ENCODE measurements around the gene KAT14. TPM values are rescaled to one million over a fixed set of nuclear protein-coding genes. Genes with fewer than 3 reads are reported as not detected.
"Not testable (repeated sequence)": the region's sequence is repeated elsewhere in the genome, so short reads cannot be mapped to it uniquely, and the experiment has no call there.

The KAT14 gene, protein sequence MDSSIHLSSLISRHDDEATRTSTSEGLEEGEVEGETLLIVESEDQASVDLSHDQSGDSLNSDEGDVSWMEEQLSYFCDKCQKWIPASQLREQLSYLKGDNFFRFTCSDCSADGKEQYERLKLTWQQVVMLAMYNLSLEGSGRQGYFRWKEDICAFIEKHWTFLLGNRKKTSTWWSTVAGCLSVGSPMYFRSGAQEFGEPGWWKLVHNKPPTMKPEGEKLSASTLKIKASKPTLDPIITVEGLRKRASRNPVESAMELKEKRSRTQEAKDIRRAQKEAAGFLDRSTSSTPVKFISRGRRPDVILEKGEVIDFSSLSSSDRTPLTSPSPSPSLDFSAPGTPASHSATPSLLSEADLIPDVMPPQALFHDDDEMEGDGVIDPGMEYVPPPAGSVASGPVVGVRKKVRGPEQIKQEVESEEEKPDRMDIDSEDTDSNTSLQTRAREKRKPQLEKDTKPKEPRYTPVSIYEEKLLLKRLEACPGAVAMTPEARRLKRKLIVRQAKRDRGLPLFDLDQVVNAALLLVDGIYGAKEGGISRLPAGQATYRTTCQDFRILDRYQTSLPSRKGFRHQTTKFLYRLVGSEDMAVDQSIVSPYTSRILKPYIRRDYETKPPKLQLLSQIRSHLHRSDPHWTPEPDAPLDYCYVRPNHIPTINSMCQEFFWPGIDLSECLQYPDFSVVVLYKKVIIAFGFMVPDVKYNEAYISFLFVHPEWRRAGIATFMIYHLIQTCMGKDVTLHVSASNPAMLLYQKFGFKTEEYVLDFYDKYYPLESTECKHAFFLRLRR
- total RNA-seq, result 10 to 100 TPM; 17.7 to 18.0 TPM

GRCh38 chr20:18137412-18138265, at the start of gene KAT14, which contains the start of gene PET117:
Gene KAT14, plus strand, starts transcription at chr20:18137863. Its CDS starts 4,798 bp downstream, at chr20:18142661.
Gene PET117, plus strand, starts transcription at chr20:18137863. Its CDS starts 93 bp downstream, at chr20:18137956.
- Mint-ChIP-seq H3K9me3 (no peaks in the 10 kb centered on the region), H3K4me3 (peak within 1 kb of the TSS; percentile 90), H3K27ac (peak within 1 kb of the TSS; percentile 89), H3K36me3 (peaks cover 8% of the 10 kb centered on the region), H3K4me1 (peaks cover 20% of the 10 kb centered on the region), H3K27me3 (peaks cover 12% of the 10 kb centered on the region)
- DNase-seq (peak; percentile 97), ATAC-seq (ENCODE audit: low read depth) (peak; percentile 90)
- POLR2A ChIA-PET, result interaction anchor here (0.5 to 2.6 kb wide), 11 partner anchors 9 to 1915 kb away, joined by 3 to 24 read pairs (median 4); partner anchors contain the start of genes CFAP61, CRNKL1, MGME1 and SNX5

DNA sequence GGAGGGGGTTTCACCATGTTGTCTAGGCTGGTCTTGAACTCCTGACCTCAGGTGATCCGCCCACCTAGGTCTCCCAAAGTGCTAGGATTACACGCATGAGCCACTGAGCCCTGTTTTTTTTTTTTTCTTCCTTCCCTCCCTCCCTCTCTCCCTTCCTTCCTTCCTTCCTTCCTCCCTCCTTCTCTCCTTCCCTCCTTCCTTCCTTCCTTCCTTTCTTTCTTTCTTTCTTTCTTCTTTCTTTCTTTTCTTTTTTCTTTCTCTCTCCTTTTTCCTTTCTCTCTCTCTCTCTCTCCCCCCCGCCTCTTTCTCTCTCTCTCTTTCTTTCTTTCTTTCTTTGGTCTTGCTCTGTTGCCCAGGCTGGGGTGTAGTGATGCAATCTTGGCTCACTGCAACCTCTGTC, 49.4 kb upstream of the KAT14 start:
- DNase-seq; POLR2A ChIA-PET; H3K4me3 Mint-ChIP-seq; ATAC-seq (ENCODE audit: low read depth); H3K27me3 Mint-ChIP-seq; H3K36me3 Mint-ChIP-seq; H3K9me3 Mint-ChIP-seq; H3K4me1 Mint-ChIP-seq: not testable (repeated sequence)
- H3K27ac Mint-ChIP-seq, result peak overlapping the region; percentile 7

DNA sequence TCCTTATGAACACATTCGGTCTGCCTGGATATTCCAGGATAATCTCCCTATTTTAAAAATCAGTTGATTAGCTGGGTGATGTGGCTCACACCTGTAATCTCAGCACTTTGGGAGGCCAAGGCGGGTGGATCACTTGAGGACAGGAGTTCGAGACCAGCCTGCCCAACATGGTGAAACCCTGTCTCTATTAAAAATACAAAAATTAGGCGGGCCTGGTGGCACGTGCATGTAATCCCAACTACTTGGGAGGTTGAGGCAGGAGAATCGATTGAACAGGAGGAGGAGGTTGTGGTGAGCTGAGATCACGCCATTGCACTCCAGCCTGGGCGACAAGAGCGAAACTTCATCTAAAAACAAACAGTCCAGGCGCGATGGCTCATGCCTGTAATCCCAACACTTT, 48.8 kb upstream of the KAT14 start:
- ATAC-seq (ENCODE audit: low read depth); H3K9me3 Mint-ChIP-seq; H3K4me3 Mint-ChIP-seq; DNase-seq; POLR2A ChIA-PET; H3K27ac Mint-ChIP-seq; H3K27me3 Mint-ChIP-seq; H3K4me1 Mint-ChIP-seq; H3K36me3 Mint-ChIP-seq: not testable (repeated sequence)

GRCh38 chr20:18090044-18090443, 47.6 kb upstream of the KAT14 start:
- no peak overlapping the region for H3K27ac Mint-ChIP-seq
- H3K36me3 Mint-ChIP-seq, result no peaks in the 10 kb centered on the region
- H3K9me3 Mint-ChIP-seq, result no peaks in the 10 kb centered on the region
- DNase-seq (no peak), ATAC-seq (ENCODE audit: low read depth) (no peak)
- POLR2A ChIA-PET, result no interaction called here
- no peaks in the 10 kb centered on the region for H3K4me1 Mint-ChIP-seq
- H3K27me3 Mint-ChIP-seq, result peaks cover 2% of the 10 kb centered on the region
- H3K4me3 Mint-ChIP-seq, result no peak overlapping the region

- POLR2A ChIA-PET, result no interaction called here
- H3K4me1 Mint-ChIP-seq, result no peaks in the 10 kb centered on the region
- H3K4me3 Mint-ChIP-seq, result no peak overlapping the region
- H3K36me3 Mint-ChIP-seq, result no peaks in the 10 kb centered on the region
- no peaks in the 10 kb centered on the region for H3K9me3 Mint-ChIP-seq
- ATAC-seq (ENCODE audit: low read depth) (no peak), DNase-seq (no peak)
- H3K27ac Mint-ChIP-seq, result no peak overlapping the region
- H3K27me3 Mint-ChIP-seq, result peaks cover 5% of the 10 kb centered on the region
Measured at GRCh38 chr20:18090477-18090876, 47.2 kb upstream of the KAT14 start.

- DNase-seq, result no peak
- POLR2A ChIA-PET, result no interaction called here
- H3K9me3 Mint-ChIP-seq, result no peaks in the 10 kb centered on the region
- H3K36me3 Mint-ChIP-seq, result no peaks in the 10 kb centered on the region
- H3K27me3 Mint-ChIP-seq, result peaks cover 7% of the 10 kb centered on the region
- ATAC-seq (ENCODE audit: low read depth), result no peak
- H3K27ac Mint-ChIP-seq, result no peak overlapping the region
- no peaks in the 10 kb centered on the region for H3K4me1 Mint-ChIP-seq
- no peak overlapping the region for H3K4me3 Mint-ChIP-seq
Measured at GRCh38 chr20:18091623-18092022, 46.0 kb upstream of the KAT14 start.

DNA sequence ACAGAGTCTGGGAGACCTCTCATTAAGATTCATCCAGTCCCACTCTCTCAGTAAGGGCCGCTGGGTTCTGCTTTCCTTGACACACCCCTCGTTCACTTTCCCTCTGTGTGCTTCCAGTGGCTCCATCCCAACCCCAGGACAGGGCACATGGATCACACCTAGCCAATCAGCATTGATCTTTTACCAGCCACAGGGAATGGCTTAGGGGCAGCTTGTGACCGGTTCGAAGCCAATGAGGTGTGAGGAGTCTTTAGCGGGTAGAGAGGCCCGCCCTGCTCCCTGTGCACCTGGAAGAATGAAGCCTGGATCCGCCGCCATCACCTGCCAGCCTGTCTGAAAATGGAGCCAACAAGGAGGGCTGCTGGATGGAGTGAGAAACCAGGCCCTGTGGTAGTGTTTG, 44.8 kb upstream of the KAT14 start:
- H3K27me3 Mint-ChIP-seq, result peaks cover 7% of the 10 kb centered on the region
- no peak overlapping the region for H3K27ac Mint-ChIP-seq
- no peaks in the 10 kb centered on the region for H3K36me3 Mint-ChIP-seq
- POLR2A ChIA-PET, result no interaction called here
- H3K4me3 Mint-ChIP-seq, result no peak overlapping the region
- H3K9me3 Mint-ChIP-seq, result no peaks in the 10 kb centered on the region
- no peaks in the 10 kb centered on the region for H3K4me1 Mint-ChIP-seq
- DNase-seq, result no peak
- ATAC-seq (ENCODE audit: low read depth), result no peak

- H3K4me3 Mint-ChIP-seq, result no peak overlapping the region
- H3K36me3 Mint-ChIP-seq, result no peaks in the 10 kb centered on the region
- no peak for ATAC-seq (ENCODE audit: low read depth)
- DNase-seq, result no peak
- no peaks in the 10 kb centered on the region for H3K9me3 Mint-ChIP-seq
- no peaks in the 10 kb centered on the region for H3K4me1 Mint-ChIP-seq
- POLR2A ChIA-PET, result no interaction called here
- no peak overlapping the region for H3K27ac Mint-ChIP-seq
- H3K27me3 Mint-ChIP-seq, result peaks cover 7% of the 10 kb centered on the region
Measured at GRCh38 chr20:18093388-18093787, 44.3 kb upstream of the KAT14 start.

DNA sequence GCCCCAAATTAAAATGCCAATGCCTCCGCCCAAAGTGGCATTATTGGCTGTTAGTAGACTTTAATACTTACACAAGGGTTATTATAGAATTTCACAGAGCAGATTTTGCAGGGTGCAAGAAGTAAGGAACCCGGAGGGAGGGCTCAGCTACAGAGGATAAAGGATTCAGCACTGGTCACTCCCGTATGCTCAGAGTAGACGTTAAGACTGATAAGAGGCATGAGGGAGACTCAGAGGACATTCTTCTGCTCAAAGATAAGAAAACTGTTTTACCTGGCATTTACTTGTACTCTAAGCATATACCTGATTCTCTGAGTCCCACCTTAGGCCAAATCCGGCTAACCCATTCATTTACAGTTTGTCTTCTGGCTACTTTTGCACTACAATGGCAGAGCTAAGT, 43.5 kb upstream of the KAT14 start:
- H3K27ac Mint-ChIP-seq, result no peak overlapping the region
- DNase-seq, result no peak
- no peaks in the 10 kb centered on the region for H3K36me3 Mint-ChIP-seq
- POLR2A ChIA-PET, result no interaction called here
- no peak for ATAC-seq (ENCODE audit: low read depth)
- no peak overlapping the region for H3K4me3 Mint-ChIP-seq
- no peaks in the 10 kb centered on the region for H3K9me3 Mint-ChIP-seq
- peaks cover 10% of the 10 kb centered on the region for H3K27me3 Mint-ChIP-seq
- H3K4me1 Mint-ChIP-seq, result no peaks in the 10 kb centered on the region

DNA sequence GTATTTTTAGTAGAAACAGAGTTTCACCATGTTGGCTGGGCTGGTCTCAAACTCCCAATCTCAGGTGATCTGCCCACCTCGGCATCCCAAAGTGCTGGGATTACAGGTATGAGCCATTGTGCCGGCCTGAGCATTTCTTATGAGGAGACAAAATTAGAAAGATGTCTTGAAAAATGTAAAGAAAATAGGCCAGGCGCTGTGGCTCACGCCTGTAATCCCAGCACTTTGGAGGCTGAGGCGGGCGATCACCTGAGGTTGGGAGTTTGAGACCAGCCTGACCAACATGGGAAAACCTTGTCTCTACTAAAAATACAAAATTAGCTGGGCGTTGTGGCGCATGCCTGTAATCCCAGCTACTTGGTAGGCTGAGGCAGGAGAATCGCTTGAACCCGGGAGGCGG, 37.1 kb upstream of the KAT14 start:
- H3K36me3 Mint-ChIP-seq; POLR2A ChIA-PET; ATAC-seq (ENCODE audit: low read depth); H3K9me3 Mint-ChIP-seq; H3K4me3 Mint-ChIP-seq; H3K27ac Mint-ChIP-seq; H3K4me1 Mint-ChIP-seq; DNase-seq: not testable (repeated sequence)
- peaks cover 14% of the 10 kb centered on the region for H3K27me3 Mint-ChIP-seq

GRCh38 chr20:18101125-18101810, 36.4 kb upstream of the KAT14 start:
- no peak for ATAC-seq (ENCODE audit: low read depth)
- Mint-ChIP-seq H3K9me3 (no peaks in the 10 kb centered on the region), H3K36me3 (no peaks in the 10 kb centered on the region), H3K4me3 (no peak overlapping the region), H3K27ac (no peak overlapping the region), H3K27me3 (peaks cover 16% of the 10 kb centered on the region), H3K4me1 (no peaks in the 10 kb centered on the region)
- no peak for DNase-seq
- POLR2A ChIA-PET, result no interaction called here

DNA sequence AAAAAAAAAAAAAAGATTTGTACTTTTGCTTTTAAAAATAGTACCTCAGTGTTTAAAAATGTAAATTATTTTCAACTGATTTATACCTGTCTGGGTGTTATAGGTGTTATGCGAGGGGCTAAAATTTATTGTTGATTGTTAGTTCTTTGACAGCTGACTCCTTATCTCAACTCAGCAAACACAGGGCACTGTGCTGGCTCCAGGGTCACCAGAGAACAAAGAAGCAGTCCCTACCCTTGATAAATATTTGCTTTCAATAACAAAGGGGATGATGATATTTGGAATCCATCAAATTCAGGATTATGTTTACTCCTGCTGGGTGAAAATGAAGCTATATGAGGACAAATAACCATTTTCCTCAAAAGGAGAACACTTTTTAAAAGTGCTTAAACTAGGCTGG, 34.2 kb upstream of the KAT14 start:
- ATAC-seq (ENCODE audit: low read depth) (no peak), DNase-seq (no peak)
- no peak overlapping the region for H3K27ac Mint-ChIP-seq
- H3K4me3 Mint-ChIP-seq, result no peak overlapping the region
- POLR2A ChIA-PET, result no interaction called here
- no peaks in the 10 kb centered on the region for H3K36me3 Mint-ChIP-seq
- peaks cover 17% of the 10 kb centered on the region for H3K27me3 Mint-ChIP-seq
- no peaks in the 10 kb centered on the region for H3K4me1 Mint-ChIP-seq
- H3K9me3 Mint-ChIP-seq, result peaks cover under 1% of the 10 kb centered on the region

DNA sequence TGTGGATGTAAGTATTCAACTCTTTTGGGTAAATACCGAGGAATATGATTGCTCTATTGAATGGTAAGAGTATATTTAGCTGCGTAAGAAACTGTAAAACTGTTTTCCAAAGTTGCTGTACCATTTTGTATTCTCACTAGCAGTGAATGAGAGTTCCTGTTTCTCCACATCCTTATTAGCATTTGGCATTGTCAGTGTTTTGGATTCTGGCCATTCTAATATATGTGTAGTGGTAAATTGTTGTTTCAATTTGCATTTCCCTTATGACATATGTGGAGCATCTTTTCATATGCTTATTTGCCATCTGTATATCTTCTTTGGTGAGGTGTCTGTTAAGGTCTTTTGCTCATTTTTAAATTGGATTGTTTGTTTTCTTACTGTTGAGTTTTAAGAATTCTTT, 29.3 kb upstream of the KAT14 start:
- H3K9me3 Mint-ChIP-seq, result peaks cover 2% of the 10 kb centered on the region
- no peak overlapping the region for H3K4me3 Mint-ChIP-seq
- peaks cover 38% of the 10 kb centered on the region for H3K27me3 Mint-ChIP-seq
- ATAC-seq (ENCODE audit: low read depth) (no peak), DNase-seq (no peak)
- POLR2A ChIA-PET, result no interaction called here
- H3K4me1 Mint-ChIP-seq, result no peaks in the 10 kb centered on the region
- no peak overlapping the region for H3K27ac Mint-ChIP-seq
- H3K36me3 Mint-ChIP-seq, result no peaks in the 10 kb centered on the region

All from activated naive CD8-positive, alpha-beta T cell treated with anti-CD3 and anti-CD28 coated beads, Interleukin-2, amount 10 ng/mL, durations not matched to agents 7 days and 5 days (primary cell).